ENCODE data around the gene KIF20A.

GRCh38 chr5:138212828-138213160 lies 33.9 kb downstream of the KIF20A start:
- TF ChIP-seq CTCF (IDR thresholded peaks at IDR 0.05) (no peak), SMAD3 (CRISPR knock-in tag; IDR thresholded peaks at IDR 0.05; ENCODE audit: borderline replicate concordance) (no peak)
